Smooth muscle cell (in vitro differentiated cells): ENCODE measurements around the gene NTN5. TPM values are rescaled to one million over a fixed set of nuclear protein-coding genes. Genes with fewer than 3 reads are reported as not detected.
A peak's percentile ranks its signal among the peaks of the same experiment; 100 is the strongest.

Experiments used
- DNase-seq: peaks from one replicate; lab custom pipeline; 2025; ENCODE audit not compliant: unreplicated experiment; lab: John Stamatoyannopoulos, UW
- H2AFZ ChIP-seq: fragments of 200-600 bp; sonication (generic); 2 replicates; pipeline ENCODE4 v1.6.0; 2016; ENCODE audit warnings: antibody characterized with exemption, low read depth, mild to moderate bottlenecking
- H3F3A ChIP-seq: fragments of 200-600 bp; sonication (generic); 2 replicates; pipeline ENCODE4 v1.6.0; 2017; ENCODE audit warnings: antibody characterized with exemption, low read depth
- H3K27ac ChIP-seq: fragments of 200-600 bp; sonication (generic); 2 replicates; pipeline ENCODE4 v1.5.1; 2016; ENCODE audit warnings: low read depth, mild to moderate bottlenecking
- H3K27me3 ChIP-seq: fragments of 200-600 bp; sonication (generic); 2 replicates; pipeline ENCODE4 v1.6.1; 2016; ENCODE audit warnings: low read depth, mild to moderate bottlenecking
- H3K36me3 ChIP-seq: fragments of 200-600 bp; sonication (generic); 2 replicates; pipeline ENCODE4 v1.5.1; 2016; ENCODE audit warnings: low read depth
- H3K4me1 ChIP-seq: fragments of 200-600 bp; sonication (generic); 2 replicates; pipeline ENCODE4 v1.5.1; 2016; ENCODE audit warnings: low read depth
- H3K4me2 ChIP-seq: fragments of 200-600 bp; sonication (generic); 2 replicates; pipeline ENCODE4 v1.6.0; 2016; ENCODE audit warnings: mild to moderate bottlenecking
- H3K4me3 ChIP-seq: fragments of 200-600 bp; sonication (generic); 2 replicates; pipeline ENCODE4 v1.5.1; 2016; ENCODE audit warnings: mild to moderate bottlenecking
- H3K79me2 ChIP-seq: fragments of 200-600 bp; sonication (generic); 2 replicates; pipeline ENCODE4 v1.6.0; 2016; ENCODE audit warnings: low read depth, mild to moderate bottlenecking
- H3K9ac ChIP-seq: fragments of 200-600 bp; sonication (generic); 2 replicates; pipeline ENCODE4 v1.6.0; 2016; ENCODE audit warnings: low read depth
- H3K9me3 ChIP-seq: fragments of 200-600 bp; sonication (generic); replicated peaks from 2 replicates; pipeline ENCODE4 v1.5.1; 2016; ENCODE audit warnings: low read depth
- H4K20me1 ChIP-seq: fragments of 200-600 bp; sonication (generic); 2 replicates; pipeline ENCODE4 v1.6.0; 2016; ENCODE audit warnings: low read depth
- WGBS: methylation state at CpG from one replicate; pipeline ENCODE4 v1.1.7; 2016; ENCODE audit warnings: low lambda C conversion rate; 5-methylcytosine and 5-hydroxymethylcytosine counted together
- polyA plus RNA-seq: library from polyadenylated mRNA; unstranded; fragments of >200 nt; fragmentation: Nextera tagmentation; extraction: Ambion mirVana; gene quantifications from 2 replicates; pipeline ENCODE4 v1.2.1, GENCODE V29; 2016
- total RNA-seq: library from RNA; depleted of rRNA; stranded (reverse); fragments of >200 nt; gene quantifications from 2 replicates; pipeline ENCODE4 v1.2.3, GENCODE V29; 2014
- TF ChIP-seq, protein P1 (sequence below): fragments of 200-600 bp; sonication (generic); IDR thresholded peaks from 2 replicates; pipeline ENCODE4 v1.5.1; 2017; ENCODE audit warnings: borderline replicate concordance, mild to moderate bottlenecking, antibody characterized with exemption; ENCODE audit not compliant: insufficient read depth, poor library complexity, severe bottlenecking

NTN5 gene
- total and polyA plus RNA-seq, 2 experiments from 2014 or later, result 0.22 TPM; not detected in 1

DNA sequence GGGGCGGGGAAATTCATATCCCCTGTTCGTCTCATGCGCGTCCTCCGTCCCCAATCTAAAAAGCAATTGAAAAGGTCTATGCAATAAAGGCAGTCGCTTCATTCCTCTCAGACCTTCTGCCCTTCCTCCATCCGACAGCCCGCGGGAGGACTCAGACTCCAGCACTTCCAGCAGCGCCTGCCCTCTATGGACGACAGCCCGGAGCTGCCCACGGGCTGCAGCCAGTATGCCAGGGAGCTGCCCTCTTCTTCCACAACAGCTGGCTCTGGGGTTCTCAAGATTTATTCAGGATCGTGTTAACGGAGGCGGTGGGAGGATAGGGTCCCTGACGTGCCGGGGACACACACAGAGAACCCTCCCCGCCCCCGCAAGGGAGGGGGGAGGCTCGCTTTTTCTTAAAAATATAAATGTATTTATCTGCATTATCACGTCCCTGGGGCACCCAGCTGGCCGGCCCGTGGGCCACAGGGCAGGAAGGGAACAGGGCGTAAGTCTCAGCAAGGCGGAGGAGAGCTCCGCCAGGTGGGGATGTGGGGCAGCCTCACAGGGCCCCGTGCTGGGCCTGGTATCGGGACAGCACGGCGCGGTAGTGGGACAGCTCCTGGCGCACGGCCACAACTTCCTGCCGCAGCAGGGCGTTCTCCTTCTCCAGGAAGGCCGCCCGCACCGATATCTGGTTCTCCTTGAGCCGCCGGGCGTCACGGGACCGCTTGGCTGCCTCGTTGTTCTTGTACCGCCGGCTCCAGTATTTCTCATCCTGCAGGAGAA lies 42.3 kb downstream of the NTN5 start:
- H4K20me1 ChIP-seq, result no peaks in the 10 kb centered on the region
- TF ChIP-seq, protein P1, sequence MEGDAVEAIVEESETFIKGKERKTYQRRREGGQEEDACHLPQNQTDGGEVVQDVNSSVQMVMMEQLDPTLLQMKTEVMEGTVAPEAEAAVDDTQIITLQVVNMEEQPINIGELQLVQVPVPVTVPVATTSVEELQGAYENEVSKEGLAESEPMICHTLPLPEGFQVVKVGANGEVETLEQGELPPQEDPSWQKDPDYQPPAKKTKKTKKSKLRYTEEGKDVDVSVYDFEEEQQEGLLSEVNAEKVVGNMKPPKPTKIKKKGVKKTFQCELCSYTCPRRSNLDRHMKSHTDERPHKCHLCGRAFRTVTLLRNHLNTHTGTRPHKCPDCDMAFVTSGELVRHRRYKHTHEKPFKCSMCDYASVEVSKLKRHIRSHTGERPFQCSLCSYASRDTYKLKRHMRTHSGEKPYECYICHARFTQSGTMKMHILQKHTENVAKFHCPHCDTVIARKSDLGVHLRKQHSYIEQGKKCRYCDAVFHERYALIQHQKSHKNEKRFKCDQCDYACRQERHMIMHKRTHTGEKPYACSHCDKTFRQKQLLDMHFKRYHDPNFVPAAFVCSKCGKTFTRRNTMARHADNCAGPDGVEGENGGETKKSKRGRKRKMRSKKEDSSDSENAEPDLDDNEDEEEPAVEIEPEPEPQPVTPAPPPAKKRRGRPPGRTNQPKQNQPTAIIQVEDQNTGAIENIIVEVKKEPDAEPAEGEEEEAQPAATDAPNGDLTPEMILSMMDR, result no peak
- 1% methylated on average over 47 of the region's 47 CpGs for WGBS
- no peaks in the 10 kb centered on the region for H3K27me3 ChIP-seq
- H3K9me3 ChIP-seq, result no peaks in the 10 kb centered on the region
- no peak overlapping the region for H3K27ac ChIP-seq
- H3F3A ChIP-seq, result peaks cover 5% of the 10 kb centered on the region
- peaks cover 15% of the 10 kb centered on the region for H3K4me1 ChIP-seq
- peak overlapping the region; percentile 93 for H3K4me2 ChIP-seq
- no peaks in the 10 kb centered on the region for H3K79me2 ChIP-seq
- no peak overlapping the region for H2AFZ ChIP-seq
- no peak overlapping the region for H3K9ac ChIP-seq
- DNase-seq, result peak; percentile 37
- H3K4me3 ChIP-seq, result peak overlapping the region; percentile 45
- no peaks in the 10 kb centered on the region for H3K36me3 ChIP-seq

DNA sequence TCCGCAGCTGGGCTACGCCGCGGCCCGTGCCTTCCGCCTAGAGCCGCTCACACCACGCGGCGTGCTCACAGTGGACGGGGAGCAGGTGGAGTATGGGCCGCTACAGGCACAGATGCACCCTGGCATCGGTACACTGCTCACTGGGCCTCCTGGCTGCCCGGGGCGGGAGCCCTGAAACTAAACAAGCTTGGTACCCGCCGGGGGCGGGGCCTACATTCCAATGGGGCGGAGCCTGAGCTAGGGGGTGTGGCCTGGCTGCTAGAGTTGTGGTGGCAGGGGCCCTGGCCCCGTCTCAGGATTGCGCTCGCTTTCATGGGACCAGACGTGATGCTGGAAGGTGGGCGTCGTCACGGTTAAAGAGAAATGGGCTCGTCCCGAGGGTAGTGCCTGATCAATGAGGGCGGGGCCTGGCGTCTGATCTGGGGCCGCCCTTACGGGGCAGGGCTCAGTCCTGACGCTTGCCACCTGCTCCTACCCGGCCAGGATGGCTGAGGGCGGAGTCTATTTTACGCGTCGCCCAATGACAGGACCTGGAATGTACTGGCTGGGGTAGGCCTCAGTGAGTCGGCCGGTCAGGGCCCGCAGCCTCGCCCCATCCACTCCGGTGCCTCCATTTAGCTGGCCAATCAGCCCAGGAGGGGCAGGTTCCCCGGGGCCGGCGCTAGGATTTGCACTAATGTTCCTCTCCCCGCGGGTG lies 43.1 kb downstream of the NTN5 start:
- Histone ChIP-seq H3F3A (peaks cover under 1% of the 10 kb centered on the region), H3K4me3 (peak overlapping the region; percentile 45)
- no peak for DNase-seq

DNA sequence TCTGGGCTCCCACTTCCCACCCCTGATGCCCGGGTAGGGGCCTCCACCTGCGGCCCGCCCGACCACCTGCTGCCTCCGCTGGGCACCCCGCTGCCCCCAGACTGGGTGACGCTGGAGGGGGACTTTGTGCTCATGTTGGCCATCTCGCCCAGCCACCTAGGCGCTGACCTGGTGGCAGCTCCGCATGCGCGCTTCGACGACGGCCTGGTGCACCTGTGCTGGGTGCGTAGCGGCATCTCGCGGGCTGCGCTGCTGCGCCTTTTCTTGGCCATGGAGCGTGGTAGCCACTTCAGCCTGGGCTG lies 43.6 kb downstream of the NTN5 start:
- Histone ChIP-seq H3K27me3 (no peaks in the 10 kb centered on the region), H3K9me3 (no peaks in the 10 kb centered on the region), H2AFZ (no peak overlapping the region), H3K36me3 (no peaks in the 10 kb centered on the region), H3K4me1 (peaks cover 25% of the 10 kb centered on the region), H3K4me3 (no peak overlapping the region), H3K27ac (no peak overlapping the region), H3K9ac (no peak overlapping the region), H3F3A (no peaks in the 10 kb centered on the region), H4K20me1 (no peaks in the 10 kb centered on the region), H3K79me2 (no peaks in the 10 kb centered on the region), H3K4me2 (no peak overlapping the region)
- no peak for DNase-seq
- WGBS, result 89% methylated on average over 22 of the region's 22 CpGs
- TF ChIP-seq, protein P1, result no peak

More for the DNA sequence above, 43.1 kb downstream of the NTN5 start:
- Histone ChIP-seq H3K36me3 (no peaks in the 10 kb centered on the region), H4K20me1 (no peaks in the 10 kb centered on the region), H2AFZ (no peak overlapping the region), H3K4me2 (peak overlapping the region; percentile 93), H3K9ac (no peak overlapping the region), H3K9me3 (no peaks in the 10 kb centered on the region), H3K79me2 (no peaks in the 10 kb centered on the region), H3K27ac (no peak overlapping the region), H3K4me1 (peaks cover 22% of the 10 kb centered on the region), H3K27me3 (no peaks in the 10 kb centered on the region)
- WGBS, result 26% methylated on average over 47 of the region's 48 CpGs
- TF ChIP-seq, protein P1, result no peak
